K562 (cell line): ENCODE results near the gene PALS1. TPM values are rescaled to one million over a fixed set of nuclear protein-coding genes. Genes with fewer than 3 reads are reported as not detected.

Experiments
- BRCA1 ChIP-seq, 2 experiments: fragments of 450-650 bp in 1 of 2; sonication (generic) in 1 of 2; formaldehyde crosslinking in 1 of 2; IDR thresholded peaks; 2 replicates each; pipeline versions ENCODE4 v1.5.0 to v1.6.1; 2017 to 2020; ENCODE audit warnings: mild to moderate bottlenecking in 1 of 2, missing genetic modification reagents in 1 of 2
- ETS2 ChIP-seq: IDR thresholded peaks from 2 replicates; pipeline ENCODE4 v1.6.1; 2016; ENCODE audit warnings: borderline replicate concordance, missing genetic modification characterization, mild to moderate bottlenecking, moderate library complexity, missing compliant biosample characterization; ENCODE audit not compliant: poor library complexity, severe bottlenecking
- FOXP1 ChIP-seq: sonication (generic); formaldehyde crosslinking; IDR thresholded peaks from 2 replicates; pipeline ENCODE4 v1.8.0; 2022; ENCODE audit warnings: mild to moderate bottlenecking, missing genetic modification reagents
- GATAD2B ChIP-seq: fragments of 450-650 bp; IDR thresholded peaks from 2 replicates; pipeline ENCODE4 v1.6.1; 2017; ENCODE audit warnings: mild to moderate bottlenecking, borderline replicate concordance
- HDAC1 ChIP-seq, 2 experiments: fragments of 450-650 bp; IDR thresholded peaks; 2 replicates each; pipeline ENCODE4 v1.6.1; 2016 to 2017; ENCODE audit warnings: inconsistent platforms in 1 of 2, mild to moderate bottlenecking in 1 of 2, moderate library complexity in 1 of 2
- ILK ChIP-seq: fragments of 450-650 bp; IDR thresholded peaks from 2 replicates; pipeline ENCODE4 v1.6.1; 2016; ENCODE audit warnings: missing genetic modification characterization, low read depth, mild to moderate bottlenecking, missing compliant biosample characterization, moderate library complexity, borderline replicate concordance
- LEF1 ChIP-seq: fragments of 450-650 bp; IDR thresholded peaks from 2 replicates; pipeline ENCODE4 v1.6.1; 2016; ENCODE audit warnings: mild to moderate bottlenecking
- MBD2 ChIP-seq: sonication (generic); IDR thresholded peaks from 2 replicates; pipeline ENCODE4 v1.6.1; 2016; ENCODE audit warnings: low read depth, borderline replicate concordance
- NKRF ChIP-seq: fragments of 450-650 bp; IDR thresholded peaks from 2 replicates; pipeline ENCODE4 v1.6.1; 2016; ENCODE audit warnings: borderline replicate concordance
- PHF21A ChIP-seq: fragments of 450-650 bp; IDR thresholded peaks from 2 replicates; pipeline ENCODE4 v1.6.1; 2017; ENCODE audit warnings: low read depth, borderline replicate concordance
- TBL1XR1 ChIP-seq, 2 experiments: IDR thresholded peaks; 2 replicates each; pipeline ENCODE4 v1.6.1; 2012; ENCODE audit warnings: improper control_type of control experiment in 2 of 2, low read length in 2 of 2, mild to moderate bottlenecking in 1 of 2
- ZNF175 ChIP-seq: fragments of 200-800 bp; sonication (Bioruptor generic); IDR thresholded peaks from 2 replicates; pipeline ENCODE4 v1.6.1; 2016; ENCODE audit warnings: low read depth, mild to moderate bottlenecking, missing genetic modification characterization, missing compliant biosample characterization
- ZNF280A ChIP-seq: fragments of 450-650 bp; IDR thresholded peaks from 2 replicates; pipeline ENCODE4 v1.6.1; 2018; ENCODE audit warnings: mild to moderate bottlenecking, low read depth; ENCODE audit not compliant: partially characterized antibody
- polyA plus RNA-seq, 8 experiments: library from polyadenylated mRNA; depleted of rRNA in 4 of 8; stranded (reverse) in 5 of 8; unstranded in 3 of 8; fragments of >200 nt; fragmentation: Nextera tagmentation in 2 of 8; fragmentation: Illumina TruSeq in 1 of 8; extraction: Ambion mirVana in 2 of 8; extraction: Trizol in 1 of 8; gene quantifications; 2 replicates each; pipeline versions ENCODE4 v1.2.1 to v1.2.3, GENCODE V29; 2011 to 2014; ENCODE audit warnings: inconsistent platforms in 1 of 8, missing spikeins in 1 of 8
- total RNA-seq, 7 experiments: library from RNA; depleted of rRNA in 6 of 7; stranded (reverse); fragments of >200 nt in 6 of 7; fragmentation: Illumina TruSeq in 2 of 7; extraction: Trizol in 2 of 7; gene quantifications; 2 replicates each; pipeline versions ENCODE4 v1.2.1 to v1.2.3, GENCODE V29; 2011 to 2021; ENCODE audit warnings: low replicate concordance in 1 of 7
- TF ChIP-seq, protein P1 (sequence below), 2 experiments: fragments of 450-650 bp in 1 of 2; IDR thresholded peaks; 2 replicates each; pipeline ENCODE4 v1.6.1; 2011 to 2017; ENCODE audit warnings: low read depth in 2 of 2, antibody characterized with exemption in 1 of 2, borderline replicate concordance in 1 of 2, low read length in 1 of 2, mild to moderate bottlenecking in 1 of 2, mixed read lengths in 1 of 2; ENCODE audit not compliant: control insufficient read depth in 1 of 2
- TF ChIP-seq, protein P2 (sequence below): fragments of 200-800 bp; sonication (Bioruptor generic); IDR thresholded peaks from 2 replicates; pipeline ENCODE4 v1.6.1; 2017; ENCODE audit warnings: missing genetic modification characterization, missing compliant biosample characterization
- TF ChIP-seq, protein P3 (sequence below): fragments of 450-650 bp; formaldehyde crosslinking; IDR thresholded peaks from 2 replicates; pipeline ENCODE4 v1.4.0; 2020; ENCODE audit warnings: mild to moderate bottlenecking, moderate library complexity

The PALS1 gene
- total and polyA plus RNA-seq, 9 of the 15 experiments (the other 6 are each of a cell fraction or from before 2014, with no cell fraction given): 4.1 to 9.9 (median 7.2) TPM

- TF ChIP-seq, protein P1, sequence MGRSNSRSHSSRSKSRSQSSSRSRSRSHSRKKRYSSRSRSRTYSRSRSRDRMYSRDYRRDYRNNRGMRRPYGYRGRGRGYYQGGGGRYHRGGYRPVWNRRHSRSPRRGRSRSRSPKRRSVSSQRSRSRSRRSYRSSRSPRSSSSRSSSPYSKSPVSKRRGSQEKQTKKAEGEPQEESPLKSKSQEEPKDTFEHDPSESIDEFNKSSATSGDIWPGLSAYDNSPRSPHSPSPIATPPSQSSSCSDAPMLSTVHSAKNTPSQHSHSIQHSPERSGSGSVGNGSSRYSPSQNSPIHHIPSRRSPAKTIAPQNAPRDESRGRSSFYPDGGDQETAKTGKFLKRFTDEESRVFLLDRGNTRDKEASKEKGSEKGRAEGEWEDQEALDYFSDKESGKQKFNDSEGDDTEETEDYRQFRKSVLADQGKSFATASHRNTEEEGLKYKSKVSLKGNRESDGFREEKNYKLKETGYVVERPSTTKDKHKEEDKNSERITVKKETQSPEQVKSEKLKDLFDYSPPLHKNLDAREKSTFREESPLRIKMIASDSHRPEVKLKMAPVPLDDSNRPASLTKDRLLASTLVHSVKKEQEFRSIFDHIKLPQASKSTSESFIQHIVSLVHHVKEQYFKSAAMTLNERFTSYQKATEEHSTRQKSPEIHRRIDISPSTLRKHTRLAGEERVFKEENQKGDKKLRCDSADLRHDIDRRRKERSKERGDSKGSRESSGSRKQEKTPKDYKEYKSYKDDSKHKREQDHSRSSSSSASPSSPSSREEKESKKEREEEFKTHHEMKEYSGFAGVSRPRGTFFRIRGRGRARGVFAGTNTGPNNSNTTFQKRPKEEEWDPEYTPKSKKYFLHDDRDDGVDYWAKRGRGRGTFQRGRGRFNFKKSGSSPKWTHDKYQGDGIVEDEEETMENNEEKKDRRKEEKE (IDR thresholded peaks at IDR 0.05; ENCODE audit: borderline replicate concordance in 1 of 2, control insufficient read depth in 1 of 2, low read depth in 2 of 2, low read length in 1 of 2): no peak
- TF ChIP-seq, protein P2, sequence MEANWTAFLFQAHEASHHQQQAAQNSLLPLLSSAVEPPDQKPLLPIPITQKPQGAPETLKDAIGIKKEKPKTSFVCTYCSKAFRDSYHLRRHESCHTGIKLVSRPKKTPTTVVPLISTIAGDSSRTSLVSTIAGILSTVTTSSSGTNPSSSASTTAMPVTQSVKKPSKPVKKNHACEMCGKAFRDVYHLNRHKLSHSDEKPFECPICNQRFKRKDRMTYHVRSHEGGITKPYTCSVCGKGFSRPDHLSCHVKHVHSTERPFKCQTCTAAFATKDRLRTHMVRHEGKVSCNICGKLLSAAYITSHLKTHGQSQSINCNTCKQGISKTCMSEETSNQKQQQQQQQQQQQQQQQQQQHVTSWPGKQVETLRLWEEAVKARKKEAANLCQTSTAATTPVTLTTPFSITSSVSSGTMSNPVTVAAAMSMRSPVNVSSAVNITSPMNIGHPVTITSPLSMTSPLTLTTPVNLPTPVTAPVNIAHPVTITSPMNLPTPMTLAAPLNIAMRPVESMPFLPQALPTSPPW (CRISPR knock-in tag): peak; percentile 68
- TF ChIP-seq MBD2 (no peak; the same call in 1 of the 2 replicates), ZNF175 (CRISPR knock-in tag) (no peak), BRCA1 (IDR thresholded peaks at IDR 0.05) (no peak), BRCA1 (CRISPR knock-in tag; IDR thresholded peaks at IDR 0.05) (no peak), TBL1XR1 (IDR thresholded peaks at IDR 0.05; ENCODE audit: low read length in 2 of 2) (no peak), FOXP1 (CRISPR knock-in tag) (no peak), PHF21A (0 out of 2 replicates have a peak, but pooled peaks have one; percentile 15), HDAC1 (IDR thresholded peaks at IDR 0.05) (peak in 1 of 2 experiments; percentile 51; a peak in 2 of 4 replicates), ZNF280A (no peak), ETS2 (no peak), NKRF (no peak), ILK (no peak), LEF1 (0 out of 2 replicates have a peak, but pooled peaks have one; percentile 28), GATAD2B (0 out of 2 replicates have a peak, but pooled peaks have one; percentile 15)
- TF ChIP-seq, protein P3, sequence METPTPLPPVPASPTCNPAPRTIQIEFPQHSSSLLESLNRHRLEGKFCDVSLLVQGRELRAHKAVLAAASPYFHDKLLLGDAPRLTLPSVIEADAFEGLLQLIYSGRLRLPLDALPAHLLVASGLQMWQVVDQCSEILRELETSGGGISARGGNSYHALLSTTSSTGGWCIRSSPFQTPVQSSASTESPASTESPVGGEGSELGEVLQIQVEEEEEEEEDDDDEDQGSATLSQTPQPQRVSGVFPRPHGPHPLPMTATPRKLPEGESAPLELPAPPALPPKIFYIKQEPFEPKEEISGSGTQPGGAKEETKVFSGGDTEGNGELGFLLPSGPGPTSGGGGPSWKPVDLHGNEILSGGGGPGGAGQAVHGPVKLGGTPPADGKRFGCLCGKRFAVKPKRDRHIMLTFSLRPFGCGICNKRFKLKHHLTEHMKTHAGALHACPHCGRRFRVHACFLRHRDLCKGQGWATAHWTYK (CRISPR knock-in tag): peak; percentile 86
Measured at GRCh38 chr14:67241411-67242167, at the start of gene PALS1 (continued).
